PC-3 (cell line): Measurements from ENCODE around the gene AGFG1. TPM values are rescaled to one million over a fixed set of nuclear protein-coding genes. Genes with fewer than 3 reads are reported as not detected.
A peak's percentile ranks its signal among the peaks of the same experiment; 100 is the strongest.

ENCODE experiments used
- ATAC-seq: fragments of 200-7000 bp; cut with Tn5 transposase; 2 replicates; pipeline ENCODE4 v1.9.1; 2020; ENCODE audit warnings: mild to moderate bottlenecking, moderate library complexity
- BruUV-seq: library from RNA; stranded (reverse); fragments of 400-500 nt; replicated peaks from 2 replicates; lab custom pipeline; 2021; lab: Mats Ljungman, UMichigan
- CTCF ChIA-PET: fragments of 300-600 bp; sonication (Branson Sonifier 250); formaldehyde crosslinking; loops from one replicate; lab custom pipeline; 2022; ENCODE audit warnings: antibody characterized with exemption; lab: Charles Lee
- POLR2A ChIA-PET: fragments of 300-600 bp; sonication (Branson Sonifier 250); formaldehyde crosslinking; loops from one replicate; lab custom pipeline; 2022; ENCODE audit warnings: antibody characterized with exemption; ENCODE audit not compliant: unreplicated experiment; lab: Charles Lee
- DNase-seq: peaks from one replicate; pipeline ENCODE4 v3.0.0-alpha.2; 2015
- H2AFZ ChIP-seq: fragments of 300-600 bp; sonication (generic); 2 replicates; pipeline ENCODE4 v1.6.0; 2016; ENCODE audit warnings: antibody characterized with exemption, low read length
- H3F3A ChIP-seq: fragments of 300-600 bp; sonication (generic); one replicate; pipeline ENCODE4 v1.6.0; 2017; ENCODE audit warnings: antibody characterized with exemption, low read length, control low read depth, mild to moderate bottlenecking; ENCODE audit not compliant: unreplicated experiment
- H3K27ac ChIP-seq: fragments of 300-600 bp; sonication (generic); 2 replicates; pipeline ENCODE4 v1.5.1; 2016; ENCODE audit warnings: mild to moderate bottlenecking, low read length
- H3K27me3 ChIP-seq: fragments of 300-600 bp; sonication (generic); 2 replicates; pipeline ENCODE4 v1.6.1; 2016; ENCODE audit warnings: low read length, mixed read lengths
- H3K36me3 ChIP-seq: fragments of 300-600 bp; sonication (generic); 2 replicates; pipeline ENCODE4 v1.6.1; 2016; ENCODE audit warnings: low read depth, mixed run types, low read length, mixed read lengths
- H3K4me1 ChIP-seq: fragments of 300-600 bp; sonication (generic); 2 replicates; pipeline ENCODE4 v1.5.1; 2016; ENCODE audit warnings: low read length; ENCODE audit not compliant: insufficient read depth
- H3K4me2 ChIP-seq: fragments of 300-600 bp; sonication (generic); 2 replicates; pipeline ENCODE4 v1.6.0; 2016; ENCODE audit warnings: low read length
- H3K4me3 ChIP-seq: fragments of 300-600 bp; sonication (generic); 2 replicates; pipeline ENCODE4 v1.5.1; 2016; ENCODE audit warnings: mild to moderate bottlenecking, low read length, mixed read lengths
- H3K79me2 ChIP-seq: fragments of 300-600 bp; sonication (generic); 2 replicates; pipeline ENCODE4 v1.6.1; 2017; ENCODE audit warnings: low read length, mixed read lengths
- H3K9ac ChIP-seq: fragments of 300-600 bp; sonication (generic); 2 replicates; pipeline ENCODE4 v1.6.0; 2016; ENCODE audit warnings: mild to moderate bottlenecking, low read length
- H3K9me2 ChIP-seq: fragments of 300-600 bp; sonication (generic); replicated peaks from 2 replicates; pipeline ENCODE4 v1.6.1; 2016; ENCODE audit warnings: mixed run types, low read length, mixed read lengths
- H3K9me3 ChIP-seq: fragments of 300-600 bp; sonication (generic); 2 replicates; pipeline ENCODE4 v1.6.1; 2016; ENCODE audit warnings: low read length, mixed read lengths
- H4K20me1 ChIP-seq: fragments of 300-600 bp; sonication (generic); 2 replicates; pipeline ENCODE4 v1.6.1; 2016; ENCODE audit warnings: low read length, mixed read lengths
- EZH2 ChIP-seq: fragments of 300-600 bp; sonication (generic); IDR thresholded peaks from one replicate; pipeline ENCODE4 v1.6.1; 2017; ENCODE audit warnings: antibody characterized with exemption, mild to moderate bottlenecking, low read length; ENCODE audit not compliant: unreplicated experiment
- EZH2phosphoT487 ChIP-seq: fragments of 300-600 bp; sonication (generic); IDR thresholded peaks from 2 replicates; pipeline ENCODE4 v1.6.1; 2018; ENCODE audit warnings: mild to moderate bottlenecking, antibody characterized with exemption, low read length, borderline replicate concordance
- intact Hi-C: fragments of 100-400 bp; cut with micrococcal nuclease; formaldehyde crosslinking; loops from 2 replicates; pipeline ENCODE4 v1.9.0; 2023
- total RNA-seq: library from RNA; depleted of rRNA; stranded (reverse); fragments of >200 nt; gene quantifications from 2 replicates; pipeline ENCODE4 v1.2.3, GENCODE V29; 2014
- TF ChIP-seq, protein P1 (sequence below): fragments of 300-600 bp; sonication (generic); conservative IDR thresholded peaks from 2 replicates; pipeline ENCODE4 v1.5.1; 2017; ENCODE audit warnings: antibody characterized with exemption, low read depth, mild to moderate bottlenecking, low read length

Gene AGFG1
- total RNA-seq, 1 experiment from 2014 or later: 56.3 TPM

DNA sequence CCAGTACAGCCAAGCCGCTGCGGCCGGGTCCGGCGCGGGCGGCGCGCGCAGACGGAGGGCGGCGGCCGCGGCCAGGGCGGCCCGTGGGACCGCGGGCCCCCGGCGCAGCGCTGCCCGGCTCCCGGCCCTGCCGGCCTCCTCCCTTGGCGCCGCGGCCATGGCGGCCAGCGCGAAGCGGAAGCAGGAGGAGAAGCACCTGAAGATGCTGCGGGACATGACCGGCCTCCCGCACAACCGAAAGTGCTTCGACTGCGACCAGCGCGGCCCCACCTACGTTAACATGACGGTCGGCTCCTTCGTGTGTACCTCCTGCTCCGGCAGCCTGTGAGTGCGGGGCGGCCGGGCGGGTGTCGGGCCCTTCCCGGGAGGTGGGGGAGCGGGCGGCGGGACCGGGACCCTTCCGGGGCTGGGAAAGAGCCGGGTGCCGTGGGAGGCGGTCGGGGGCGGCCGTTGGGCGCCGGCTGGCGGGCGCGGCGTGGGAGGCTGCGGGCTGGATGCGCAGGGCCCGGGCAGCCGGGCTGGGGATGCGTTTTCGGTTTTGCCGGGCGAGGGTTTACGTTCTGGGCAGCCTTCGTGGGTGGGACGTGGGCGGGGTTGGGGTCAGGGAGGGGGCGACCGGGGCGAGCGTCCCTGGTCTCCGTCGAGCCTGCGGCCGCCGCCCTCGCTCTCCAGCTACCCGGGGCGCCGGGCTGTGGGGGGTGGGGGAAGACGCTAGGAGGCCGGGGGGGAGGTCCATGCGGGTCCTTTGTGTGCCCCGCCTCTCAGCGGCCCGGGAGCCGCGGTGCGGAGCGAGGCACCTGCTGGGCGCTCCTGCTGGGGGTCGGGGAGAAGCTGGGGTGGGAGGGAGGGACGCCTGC lies 537 bp downstream of the AGFG1 start:
- no peaks in the 10 kb centered on the region for H3K27me3 ChIP-seq
- ATAC-seq (peak; percentile 46), DNase-seq (peak; percentile 34)
- no TSS peak for BruUV-seq
- peaks cover 41% of the 10 kb centered on the region for H4K20me1 ChIP-seq
- H3F3A ChIP-seq: no peaks in the 10 kb centered on the region
- peak overlapping the region; percentile 83 for H3K4me2 ChIP-seq
- POLR2A ChIA-PET: no interaction called here
- H3K4me1 ChIP-seq: peaks cover 42% of the 10 kb centered on the region
- H3K36me3 ChIP-seq: no peaks in the 10 kb centered on the region
- peaks cover 53% of the 10 kb centered on the region for H3K79me2 ChIP-seq
- H2AFZ ChIP-seq: peak overlapping the region; percentile 59; the same call in 1 of the 2 replicates
- CTCF ChIA-PET: no interaction called here
- no peaks in the 10 kb centered on the region for H3K9me3 ChIP-seq
- intact Hi-C loops: loop anchor here (5.0 to 10.0 kb wide), 2 partner anchors 185 to 402 kb away; partner anchors contain the start of gene DAW1
- H3K27ac ChIP-seq: no peak overlapping the region
- TF ChIP-seq EZH2phosphoT487: no peak
- no peak for TF ChIP-seq EZH2
- TF ChIP-seq, protein P1, sequence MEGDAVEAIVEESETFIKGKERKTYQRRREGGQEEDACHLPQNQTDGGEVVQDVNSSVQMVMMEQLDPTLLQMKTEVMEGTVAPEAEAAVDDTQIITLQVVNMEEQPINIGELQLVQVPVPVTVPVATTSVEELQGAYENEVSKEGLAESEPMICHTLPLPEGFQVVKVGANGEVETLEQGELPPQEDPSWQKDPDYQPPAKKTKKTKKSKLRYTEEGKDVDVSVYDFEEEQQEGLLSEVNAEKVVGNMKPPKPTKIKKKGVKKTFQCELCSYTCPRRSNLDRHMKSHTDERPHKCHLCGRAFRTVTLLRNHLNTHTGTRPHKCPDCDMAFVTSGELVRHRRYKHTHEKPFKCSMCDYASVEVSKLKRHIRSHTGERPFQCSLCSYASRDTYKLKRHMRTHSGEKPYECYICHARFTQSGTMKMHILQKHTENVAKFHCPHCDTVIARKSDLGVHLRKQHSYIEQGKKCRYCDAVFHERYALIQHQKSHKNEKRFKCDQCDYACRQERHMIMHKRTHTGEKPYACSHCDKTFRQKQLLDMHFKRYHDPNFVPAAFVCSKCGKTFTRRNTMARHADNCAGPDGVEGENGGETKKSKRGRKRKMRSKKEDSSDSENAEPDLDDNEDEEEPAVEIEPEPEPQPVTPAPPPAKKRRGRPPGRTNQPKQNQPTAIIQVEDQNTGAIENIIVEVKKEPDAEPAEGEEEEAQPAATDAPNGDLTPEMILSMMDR: no peak
- no peaks in the 10 kb centered on the region for H3K9me2 ChIP-seq
- peak overlapping the region; percentile 94 for H3K4me3 ChIP-seq
- H3K9ac ChIP-seq: peak overlapping the region; percentile 81

DNA sequence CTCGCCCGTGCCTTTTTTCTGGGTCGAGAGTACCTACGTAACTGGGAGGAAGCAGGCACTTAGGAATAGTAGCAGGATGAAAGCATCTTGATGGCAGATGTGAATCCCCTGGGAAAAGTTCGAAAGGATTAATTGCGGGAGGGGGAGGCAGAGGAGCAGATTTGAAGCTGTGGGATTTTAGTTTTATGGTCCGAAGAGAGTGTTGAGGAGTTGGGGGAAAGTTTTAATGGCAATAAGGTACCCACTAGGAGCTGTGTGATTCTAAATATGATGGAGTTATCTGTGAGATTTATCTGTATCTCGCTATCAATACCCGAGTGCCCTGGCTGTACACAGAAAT lies 1.1 kb downstream of the AGFG1 start:
- Histone ChIP-seq H3K4me2 (peak overlapping the region; percentile 83), H3K9me2 (no peaks in the 10 kb centered on the region), H3K9ac (peak overlapping the region; percentile 46), H3K27me3 (no peaks in the 10 kb centered on the region), H2AFZ (no peak overlapping the region), H4K20me1 (peaks cover 41% of the 10 kb centered on the region), H3K36me3 (no peaks in the 10 kb centered on the region), H3K9me3 (no peaks in the 10 kb centered on the region), H3K4me1 (peaks cover 41% of the 10 kb centered on the region), H3F3A (no peaks in the 10 kb centered on the region), H3K79me2 (peaks cover 59% of the 10 kb centered on the region), H3K4me3 (peak overlapping the region; percentile 94), H3K27ac (0 out of 2 replicates have a peak overlapping the region, but pooled peaks have one; percentile 62)
- POLR2A ChIA-PET: no interaction called here
- CTCF ChIA-PET: interaction anchor here (0.8 kb wide), 1 partner anchor 68 kb away, joined by 4 read pairs; no protein-coding TSS in a partner anchor
- TF ChIP-seq EZH2phosphoT487 (no peak), EZH2 (no peak)
- TF ChIP-seq, protein P1: no peak
- intact Hi-C loops: loop anchor here (5.0 to 10.0 kb wide), 2 partner anchors 184 to 402 kb away; partner anchors contain the start of gene DAW1
- ATAC-seq (no peak), DNase-seq (no peak)
- BruUV-seq: no TSS peak
